DMS53 (cell line): Measurements from ENCODE around the gene SSTR4.

Source experiments
- DNase-seq: peaks from one replicate; lab custom pipeline; 2025; lab: John Stamatoyannopoulos, UW

Gene SSTR4

GRCh38 chr20:23065266-23066201 lies 30.4 kb downstream of the SSTR4 start:
- DNase-seq, result no peak

GRCh38 chr20:23066772-23067171 lies 31.7 kb downstream of the SSTR4 start:
- no peak for DNase-seq

- DNase-seq, result no peak
Observed at GRCh38 chr20:23068283-23068682, 33.2 kb downstream of the SSTR4 start.

GRCh38 chr20:23069108-23069507 lies 34.0 kb downstream of the SSTR4 start:
- DNase-seq, result no peak

GRCh38 chr20:23071398-23071797 lies 36.3 kb downstream of the SSTR4 start:
- no peak for DNase-seq

GRCh38 chr20:23071996-23072395 lies 36.9 kb downstream of the SSTR4 start:
- DNase-seq, result no peak

GRCh38 chr20:23072892-23073586 lies 37.9 kb downstream of the SSTR4 start:
- no peak for DNase-seq

- no peak for DNase-seq
Observed at GRCh38 chr20:23074052-23074451, 38.9 kb downstream of the SSTR4 start.

GRCh38 chr20:23077277-23077676 lies 42.2 kb downstream of the SSTR4 start:
- no peak for DNase-seq

- DNase-seq, result no peak
Observed at GRCh38 chr20:23078351-23079015, 43.4 kb downstream of the SSTR4 start.

GRCh38 chr20:23079016-23079351 lies 43.9 kb downstream of the SSTR4 start:
- DNase-seq, result peak; percentile 10

GRCh38 chr20:23079926-23080325 lies 44.8 kb downstream of the SSTR4 start:
- DNase-seq, result no peak

- no peak for DNase-seq
Observed at GRCh38 chr20:23080521-23080920, 45.4 kb downstream of the SSTR4 start.

- no peak for DNase-seq
Observed at GRCh38 chr20:23081263-23081819, 46.2 kb downstream of the SSTR4 start.

- no peak for DNase-seq
Observed at GRCh38 chr20:23082846-23083552, 47.9 kb downstream of the SSTR4 start.

- no peak for DNase-seq
Observed at GRCh38 chr20:23083553-23084220, 48.6 kb downstream of the SSTR4 start.

GRCh38 chr20:23084282-23084844 lies 49.3 kb downstream of the SSTR4 start:
- no peak for DNase-seq

GRCh38 chr20:23084845-23085365 lies 49.8 kb downstream of the SSTR4 start:
- DNase-seq, result no peak

- no peak for DNase-seq
Observed at GRCh38 chr20:23085436-23086055, 50.4 kb downstream of the SSTR4 start.

GRCh38 chr20:23086056-23086566 lies 51.0 kb downstream of the SSTR4 start, which contains the start of gene CD93:
TSS of gene CD93 (minus strand) at chr20:23086324. CDS start at chr20:23086192, 132 bp downstream.
- DNase-seq, result no peak
